Panc1 (cell line): ENCODE measurements around the gene OR2AJ1.

Experiments
- POLR2AphosphoS5 ChIP-seq: IDR thresholded peaks from 2 replicates; pipeline ENCODE4 v1.6.1; 2012; ENCODE audit warnings: mild to moderate bottlenecking, low read depth, low read length, moderate library complexity
- REST ChIP-seq, 2 experiments: IDR thresholded peaks; 2 replicates each; pipeline ENCODE4 v1.6.1; 2011 to 2012; ENCODE audit warnings: low read depth in 2 of 2, control low read depth in 1 of 2, low read length in 1 of 2, mild to moderate bottlenecking in 1 of 2, moderate library complexity in 1 of 2; ENCODE audit not compliant: insufficient read depth in 1 of 2
- SIN3A ChIP-seq: IDR thresholded peaks from 2 replicates; pipeline ENCODE4 v1.6.1; 2012; ENCODE audit warnings: low read depth, mild to moderate bottlenecking, low read length, moderate library complexity, borderline replicate concordance; ENCODE audit not compliant: insufficient read depth
- TF ChIP-seq, protein P1 (sequence below): fragments of 450-650 bp; IDR thresholded peaks from 2 replicates; pipeline ENCODE4 v1.5.1; 2017; ENCODE audit warnings: mild to moderate bottlenecking

- TF ChIP-seq REST (IDR thresholded peaks at IDR 0.05; ENCODE audit: insufficient read depth in 1 of 2, low read depth in 2 of 2, low read length in 1 of 2), result no peak
- TF ChIP-seq, protein P1, sequence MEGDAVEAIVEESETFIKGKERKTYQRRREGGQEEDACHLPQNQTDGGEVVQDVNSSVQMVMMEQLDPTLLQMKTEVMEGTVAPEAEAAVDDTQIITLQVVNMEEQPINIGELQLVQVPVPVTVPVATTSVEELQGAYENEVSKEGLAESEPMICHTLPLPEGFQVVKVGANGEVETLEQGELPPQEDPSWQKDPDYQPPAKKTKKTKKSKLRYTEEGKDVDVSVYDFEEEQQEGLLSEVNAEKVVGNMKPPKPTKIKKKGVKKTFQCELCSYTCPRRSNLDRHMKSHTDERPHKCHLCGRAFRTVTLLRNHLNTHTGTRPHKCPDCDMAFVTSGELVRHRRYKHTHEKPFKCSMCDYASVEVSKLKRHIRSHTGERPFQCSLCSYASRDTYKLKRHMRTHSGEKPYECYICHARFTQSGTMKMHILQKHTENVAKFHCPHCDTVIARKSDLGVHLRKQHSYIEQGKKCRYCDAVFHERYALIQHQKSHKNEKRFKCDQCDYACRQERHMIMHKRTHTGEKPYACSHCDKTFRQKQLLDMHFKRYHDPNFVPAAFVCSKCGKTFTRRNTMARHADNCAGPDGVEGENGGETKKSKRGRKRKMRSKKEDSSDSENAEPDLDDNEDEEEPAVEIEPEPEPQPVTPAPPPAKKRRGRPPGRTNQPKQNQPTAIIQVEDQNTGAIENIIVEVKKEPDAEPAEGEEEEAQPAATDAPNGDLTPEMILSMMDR, result no peak
- TF ChIP-seq SIN3A, result no peak
- TF ChIP-seq POLR2AphosphoS5, result no peak
Measured at GRCh38 chr1:247933989-247934388, 9.3 kb downstream of the OR2AJ1 start.
